ENCODE measurements around the gene KIF4A.
"Not testable (repeated sequence)": the region's sequence is repeated elsewhere in the genome, so short reads cannot be mapped to it uniquely, and the experiment has no call there.

KIF4A gene

GRCh38 chrX:70400181-70400580 is 110.3 kb downstream of the KIF4A start:
- not testable (repeated sequence) for DNase-seq

- no peak for DNase-seq
Observed at GRCh38 chrX:70402721-70403120, 112.8 kb downstream of the KIF4A start.

GRCh38 chrX:70405003-70405402 is 115.1 kb downstream of the KIF4A start:
- no peak for DNase-seq

- no peak for DNase-seq
Observed at GRCh38 chrX:70410921-70411320, 121.0 kb downstream of the KIF4A start.

- DNase-seq: no peak
Observed at GRCh38 chrX:70411475-70411874, 121.6 kb downstream of the KIF4A start.

GRCh38 chrX:70421618-70422017 is 131.7 kb downstream of the KIF4A start:
- no peak for DNase-seq

- DNase-seq: peak; percentile 4
Observed at GRCh38 chrX:70422851-70423341, 133.0 kb downstream of the KIF4A start, which contains the start of gene GDPD2. Gene GDPD2, plus strand, starts transcription at chrX:70423314. Its CDS starts 1,671 bp downstream, at chrX:70424985.

- DNase-seq: no peak
Observed at GRCh38 chrX:70423936-70424675, 134.2 kb downstream of the KIF4A start.

- no peak for DNase-seq
Observed at GRCh38 chrX:70424801-70425200, 134.9 kb downstream of the KIF4A start.

- no peak for DNase-seq
Observed at GRCh38 chrX:70426286-70427278, 136.7 kb downstream of the KIF4A start.

GRCh38 chrX:70427365-70427764 is 137.5 kb downstream of the KIF4A start:
- DNase-seq: no peak

GRCh38 chrX:70429759-70430158 is 139.9 kb downstream of the KIF4A start:
- no peak for DNase-seq

GRCh38 chrX:70432936-70433847 is 143.3 kb downstream of the KIF4A start:
- DNase-seq: no peak

- peak; percentile 75 for DNase-seq
Observed at GRCh38 chrX:70433848-70434351, 144.0 kb downstream of the KIF4A start.

- DNase-seq: peak; percentile 93
Observed at GRCh38 chrX:70434352-70434866, 144.5 kb downstream of the KIF4A start.

GRCh38 chrX:70434914-70435586 is 145.1 kb downstream of the KIF4A start:
- no peak for DNase-seq

GRCh38 chrX:70436343-70436742 is 146.4 kb downstream of the KIF4A start:
- peak; percentile 51 for DNase-seq

- no peak for DNase-seq
Observed at GRCh38 chrX:70437011-70437410, 147.1 kb downstream of the KIF4A start.

- DNase-seq: no peak
Observed at GRCh38 chrX:70437921-70438665, 148.2 kb downstream of the KIF4A start.

- no peak for DNase-seq
Observed at GRCh38 chrX:70439016-70439415, 149.1 kb downstream of the KIF4A start.

GRCh38 chrX:70442224-70442623 is 152.3 kb downstream of the KIF4A start:
- DNase-seq: no peak
